NT2/D1 (cell line): ENCODE measurements around the gene ITGB4.

Experiments used
- SUZ12 ChIP-seq: IDR thresholded peaks from 2 replicates; pipeline ENCODE4 v1.6.1; 2011; ENCODE audit not compliant: insufficient read length, insufficient read depth; ENCODE audit errors: extremely low read depth
- YY1 ChIP-seq: IDR thresholded peaks from 2 replicates; pipeline ENCODE4 v1.6.1; 2011; ENCODE audit not compliant: insufficient read length, insufficient read depth
- ZNF274 ChIP-seq: IDR thresholded peaks from 2 replicates; pipeline ENCODE4 v1.6.1; 2011; ENCODE audit warnings: mild to moderate bottlenecking, low read depth, low read length

DNA sequence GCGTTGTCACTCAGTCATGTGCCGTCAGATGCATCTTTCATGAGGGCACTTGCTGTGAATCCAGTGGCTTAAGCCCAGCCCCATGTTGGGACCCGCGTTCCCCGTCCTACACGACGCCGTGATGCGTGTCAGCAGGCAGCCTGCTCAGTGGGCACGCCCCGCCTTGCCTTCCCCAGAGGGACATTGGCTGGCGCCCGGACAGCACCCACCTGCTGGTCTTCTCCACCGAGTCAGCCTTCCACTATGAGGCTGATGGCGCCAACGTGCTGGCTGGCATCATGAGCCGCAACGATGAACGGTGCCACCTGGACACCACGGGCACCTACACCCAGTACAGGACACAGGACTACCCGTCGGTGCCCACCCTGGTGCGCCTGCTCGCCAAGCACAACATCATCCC is 8.8 kb downstream of the ITGB4 start:
- TF ChIP-seq ZNF274 = no peak
- TF ChIP-seq SUZ12 = no peak
- no peak for TF ChIP-seq YY1
